Prostate gland (tissue), 2 donors: ENCODE results near the gene NTM. TPM values are rescaled to one million over a fixed set of nuclear protein-coding genes. Genes with fewer than 3 reads are reported as not detected.

ENCODE experiments used
- DNase-seq: peaks from one replicate; pipeline ENCODE4 v3.0.0-alpha.2; 2019; ENCODE audit warnings: low spot score
- H3K27ac ChIP-seq, 2 donors: fragments of 200-600 bp; sonication (generic); 2 replicates each; pipeline ENCODE4 v1.5.1; 2017 to 2019
- H3K27me3 ChIP-seq: fragments of 200-600 bp; sonication (generic); replicated peaks from 2 replicates; pipeline ENCODE4 v1.5.1; 2019; ENCODE audit not compliant: insufficient read depth
- H3K36me3 ChIP-seq, 2 donors: fragments of 200-600 bp; sonication (generic); 1 replicate in 1 of 2; 2 replicates in 1 of 2; pipeline versions ENCODE4 v1.5.1 to v1.8.1; 2017 to 2019
- H3K4me1 ChIP-seq: fragments of 200-600 bp; sonication (generic); replicated peaks from 2 replicates; pipeline ENCODE4 v1.5.1; 2019
- H3K4me3 ChIP-seq, 2 donors: fragments of 200-600 bp; sonication (generic); 2 replicates each; pipeline ENCODE4 v1.5.1; 2017 to 2019
- H3K9me3 ChIP-seq: fragments of 200-600 bp; sonication (generic); 2 replicates; pipeline ENCODE4 v1.5.1; 2017
- CTCF ChIP-seq, 4 experiments: fragments of 200-600 bp in 2 of 4; fragments of 450-650 bp in 2 of 4; sonication (generic) in 2 of 4; IDR thresholded peaks; 1 replicate in 3 of 4; 2 replicates in 1 of 4; pipeline ENCODE4 v1.5.1; 2016 to 2019; ENCODE audit warnings: antibody characterized with exemption in 4 of 4, mild to moderate bottlenecking in 2 of 4, moderate library complexity in 2 of 4
- POLR2A ChIP-seq: fragments of 450-650 bp; IDR thresholded peaks from one replicate; pipeline ENCODE4 v1.6.1; 2016; ENCODE audit warnings: antibody characterized with exemption, mild to moderate bottlenecking
- POLR2AphosphoS5 ChIP-seq: sonication (generic); formaldehyde crosslinking; IDR thresholded peaks from one replicate; pipeline ENCODE4 v1.6.1; 2017; ENCODE audit warnings: antibody characterized with exemption
- WGBS: methylation state at CpG from one replicate; pipeline ENCODE4 v1.1.5; 2018; 5-methylcytosine and 5-hydroxymethylcytosine counted together
- intact Hi-C: fragments of 100-400 bp; cut with DNase I; formaldehyde crosslinking; loops from one replicate; pipeline ENCODE4 v1.14.2; 2022
- total RNA-seq, 2 donors: library from RNA; depleted of rRNA; stranded (reverse); fragments of >200 nt; gene quantifications; one replicate each; pipeline ENCODE4 v1.1.0, GENCODE V29; 2016

NTM gene
- total RNA-seq, 2 donors from 2014 or later: 7.4 TPM; not detected in 1

DNA sequence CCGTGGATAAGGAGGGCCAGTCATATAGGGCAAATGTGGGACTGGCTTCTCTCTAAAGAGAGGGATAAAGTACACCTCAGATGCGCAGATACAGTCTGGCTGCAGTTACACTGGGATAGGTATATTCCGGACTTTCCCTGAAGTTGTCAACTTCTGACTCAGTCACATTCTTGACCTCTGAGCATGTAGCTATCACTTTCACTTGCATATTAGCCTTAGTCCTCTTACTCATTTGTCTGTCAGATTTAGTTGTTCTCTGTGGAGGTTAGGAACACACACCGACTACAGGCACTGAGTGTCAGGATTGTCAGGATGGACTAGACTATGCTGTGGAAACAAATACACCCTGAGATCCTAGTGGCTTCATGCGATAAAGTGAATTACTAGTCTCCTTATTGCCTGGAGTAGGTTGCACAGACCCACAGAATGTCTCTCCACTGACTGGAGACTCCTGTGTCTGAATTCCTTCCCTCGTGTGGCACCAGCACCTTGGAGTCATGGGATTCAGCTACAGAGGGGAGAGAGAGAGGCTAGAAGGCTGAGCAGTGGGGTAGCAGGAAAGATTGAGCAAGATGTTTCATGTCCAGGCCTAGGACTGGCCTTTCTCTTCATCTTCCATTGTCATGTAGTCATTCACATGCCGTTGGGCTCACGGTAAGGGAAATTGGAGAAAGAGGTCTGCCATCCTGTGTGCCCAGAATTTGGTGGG lies 654.3 kb downstream of the NTM start:
- no peaks in the 10 kb centered on the region for H3K4me1 ChIP-seq
- no peak for DNase-seq
- no peak overlapping the region for H3K27ac ChIP-seq
- H3K9me3 ChIP-seq: no peaks in the 10 kb centered on the region
- 91% methylated on average over 8 of the region's 8 CpGs for WGBS
- H3K27me3 ChIP-seq: no peaks in the 10 kb centered on the region
- intact Hi-C loops: loop anchor here (5.0 kb wide), 1 partner anchor 277 kb away; no protein-coding TSS in a partner anchor
- no peak overlapping the region for H3K4me3 ChIP-seq
- TF ChIP-seq POLR2A: no peak
- TF ChIP-seq CTCF (IDR thresholded peaks at IDR 0.05): no peak
- TF ChIP-seq POLR2AphosphoS5: no peak
- H3K36me3 ChIP-seq: no peaks in the 10 kb centered on the region

DNA sequence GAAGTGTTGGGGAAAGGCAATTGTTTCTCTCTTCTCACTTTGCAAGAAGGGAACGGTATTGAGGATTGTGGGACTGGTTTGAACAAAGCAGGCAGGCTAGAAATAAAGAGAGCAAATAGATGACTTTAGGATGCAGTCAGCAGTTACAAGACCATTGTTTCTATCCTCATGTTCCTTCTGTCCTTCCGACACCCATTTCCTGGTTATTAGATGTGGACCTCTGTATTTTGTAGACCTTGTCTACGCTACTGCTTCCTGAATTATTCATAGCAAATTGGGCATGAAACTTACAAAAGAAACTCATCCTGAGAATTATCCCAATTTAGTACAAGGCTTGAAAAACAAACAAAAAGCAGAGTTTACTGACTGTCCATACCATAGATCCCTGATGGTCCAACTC lies 656.3 kb downstream of the NTM start:
- WGBS: 65% methylated on average over 3 of the region's 3 CpGs
- Histone ChIP-seq H3K27me3 (no peaks in the 10 kb centered on the region), H3K36me3 (no peaks in the 10 kb centered on the region), H3K27ac (no peak overlapping the region), H3K9me3 (no peaks in the 10 kb centered on the region), H3K4me1 (no peaks in the 10 kb centered on the region), H3K4me3 (no peak overlapping the region)
- no peak for DNase-seq
- TF ChIP-seq POLR2A: no peak
- TF ChIP-seq POLR2AphosphoS5: no peak
- no peak for TF ChIP-seq CTCF (IDR thresholded peaks at IDR 0.05)
- intact Hi-C loops: loop anchor here (5.0 kb wide), 1 partner anchor 279 kb away; no protein-coding TSS in a partner anchor

GRCh38 chr11:132028380-132029240 lies 658.2 kb downstream of the NTM start:
- Histone ChIP-seq H3K9me3 (no peaks in the 10 kb centered on the region), H3K36me3 (no peaks in the 10 kb centered on the region), H3K27me3 (no peaks in the 10 kb centered on the region), H3K27ac (no peak overlapping the region), H3K4me1 (no peaks in the 10 kb centered on the region), H3K4me3 (no peak overlapping the region)
- no peak for DNase-seq
- intact Hi-C loops: loop anchor here (5.0 kb wide), 1 partner anchor 281 kb away; no protein-coding TSS in a partner anchor
- TF ChIP-seq CTCF (IDR thresholded peaks at IDR 0.05) (peak in 1 of 4 experiments; percentile 57), POLR2AphosphoS5 (no peak)
- WGBS: 94% methylated on average over 4 of the region's 4 CpGs

DNA sequence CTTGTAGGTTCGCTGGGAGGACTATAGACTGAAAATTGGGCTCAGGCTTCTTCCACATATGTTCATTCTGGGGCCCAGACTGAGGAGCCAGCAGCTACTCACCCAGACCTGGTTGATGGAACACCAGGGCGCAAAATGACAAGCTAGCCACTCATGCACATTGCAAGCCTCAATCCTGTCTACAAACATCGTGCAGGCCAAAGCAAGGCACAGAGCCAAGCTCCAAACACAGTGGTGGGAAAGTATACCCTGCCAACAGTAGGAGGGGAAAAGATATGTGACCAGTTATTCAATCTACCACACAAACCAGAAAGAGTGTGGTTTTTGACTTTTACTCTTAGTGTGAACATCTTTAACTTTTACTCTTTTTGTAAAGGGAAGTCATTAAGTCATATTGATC lies 660.5 kb downstream of the NTM start:
- intact Hi-C loops: loop anchor here (5.0 kb wide), 1 partner anchor 164 kb away; no protein-coding TSS in a partner anchor
- H3K9me3 ChIP-seq: no peaks in the 10 kb centered on the region
- H3K27me3 ChIP-seq: no peaks in the 10 kb centered on the region
- no peak overlapping the region for H3K27ac ChIP-seq
- TF ChIP-seq POLR2AphosphoS5 (no peak), POLR2A (no peak), CTCF (IDR thresholded peaks at IDR 0.05) (no peak)
- H3K4me1 ChIP-seq: no peaks in the 10 kb centered on the region
- 74% methylated on average over 3 of the region's 3 CpGs for WGBS
- DNase-seq: no peak
- H3K4me3 ChIP-seq: no peak overlapping the region
- no peaks in the 10 kb centered on the region for H3K36me3 ChIP-seq
